Hepatocyte (in vitro differentiated cells): Measurements from ENCODE around the gene PEX11B. TPM values are rescaled to one million over a fixed set of nuclear protein-coding genes. Genes with fewer than 3 reads are reported as not detected.
A peak's percentile ranks its signal among the peaks of the same experiment; 100 is the strongest.

Experiments
- DNase-seq: peaks from one replicate; pipeline ENCODE4 v3.0.0-alpha.2; 2016; ENCODE audit warnings: low spot score
- H2AFZ ChIP-seq: fragments of 200-600 bp; sonication (generic); 2 replicates; pipeline ENCODE4 v1.6.0; 2016; ENCODE audit warnings: antibody characterized with exemption, mild to moderate bottlenecking
- H3K27ac ChIP-seq: fragments of 200-600 bp; sonication (generic); 2 replicates; pipeline ENCODE4 v1.5.1; 2016; ENCODE audit warnings: mild to moderate bottlenecking
- H3K27me3 ChIP-seq: fragments of 200-600 bp; sonication (generic); 2 replicates; pipeline ENCODE4 v1.6.1; 2016
- H3K36me3 ChIP-seq: fragments of 200-600 bp; sonication (generic); replicated peaks from 2 replicates; pipeline ENCODE4 v1.5.1; 2016; ENCODE audit warnings: low read depth; ENCODE audit not compliant: insufficient read depth
- H3K4me1 ChIP-seq: fragments of 200-600 bp; sonication (generic); 2 replicates; pipeline ENCODE4 v1.5.1; 2016; ENCODE audit warnings: mild to moderate bottlenecking, moderate library complexity; ENCODE audit not compliant: insufficient read depth
- H3K4me2 ChIP-seq: fragments of 200-600 bp; sonication (generic); 2 replicates; pipeline ENCODE4 v1.6.0; 2016
- H3K4me3 ChIP-seq: fragments of 200-600 bp; sonication (generic); 2 replicates; pipeline ENCODE4 v1.5.1; 2016; ENCODE audit warnings: mild to moderate bottlenecking
- H3K79me2 ChIP-seq: fragments of 200-600 bp; sonication (generic); 2 replicates; pipeline ENCODE4 v1.6.0; 2017; ENCODE audit warnings: mild to moderate bottlenecking
- H3K9me2 ChIP-seq: fragments of 200-600 bp; sonication (generic); replicated peaks from 2 replicates; pipeline ENCODE4 v1.6.0; 2017; ENCODE audit warnings: mild to moderate bottlenecking; ENCODE audit not compliant: insufficient read depth
- H3K9me3 ChIP-seq: fragments of 200-600 bp; sonication (generic); 2 replicates; pipeline ENCODE4 v1.5.1; 2016; ENCODE audit warnings: low read depth, mild to moderate bottlenecking
- H4K20me1 ChIP-seq: fragments of 200-600 bp; sonication (generic); 2 replicates; pipeline ENCODE4 v1.6.0; 2016; ENCODE audit warnings: mild to moderate bottlenecking; ENCODE audit not compliant: insufficient read depth, poor library complexity, severe bottlenecking
- CTCF ChIP-seq: fragments of 200-600 bp; sonication (generic); IDR thresholded peaks from 2 replicates; pipeline ENCODE4 v1.5.1; 2016; ENCODE audit warnings: antibody characterized with exemption, mild to moderate bottlenecking; ENCODE audit not compliant: poor library complexity
- EZH2 ChIP-seq: fragments of 200-600 bp; sonication (generic); IDR thresholded peaks from 2 replicates; pipeline ENCODE4 v1.6.1; 2016; ENCODE audit warnings: antibody characterized with exemption, mild to moderate bottlenecking, borderline replicate concordance
- EZH2phosphoT487 ChIP-seq: fragments of 200-600 bp; sonication (generic); IDR thresholded peaks from one replicate; pipeline ENCODE4 v1.6.1; 2018; ENCODE audit warnings: antibody characterized with exemption, mild to moderate bottlenecking, low read depth, moderate library complexity; ENCODE audit not compliant: unreplicated experiment, severe bottlenecking
- WGBS: methylation state at CpG from one replicate; pipeline ENCODE4 v1.1.6; 2016; ENCODE audit warnings: low lambda C conversion rate; ENCODE audit errors: missing lambda C conversion rate; 5-methylcytosine and 5-hydroxymethylcytosine counted together
- polyA plus RNA-seq: library from polyadenylated mRNA; unstranded; fragments of >200 nt; fragmentation: Nextera tagmentation; extraction: Ambion mirVana; gene quantifications from 2 replicates; pipeline ENCODE4 v1.2.1, GENCODE V29; 2016
- total RNA-seq: library from RNA; depleted of rRNA; stranded (reverse); fragments of >200 nt; gene quantifications from 2 replicates; pipeline ENCODE4 v1.2.3, GENCODE V29; 2014

PEX11B gene
- total and polyA plus RNA-seq, 2 experiments from 2014 or later, result 28.1 to 30.4 TPM

- Histone ChIP-seq H3K4me2 (peak overlapping the region; percentile 97), H3K79me2 (peaks cover 19% of the 10 kb centered on the region), H3K27me3 (no peaks in the 10 kb centered on the region), H3K9me2 (no peaks in the 10 kb centered on the region), H3K9me3 (no peaks in the 10 kb centered on the region), H4K20me1 (no peaks in the 10 kb centered on the region), H3K4me1 (peaks cover 20% of the 10 kb centered on the region), H2AFZ (peak overlapping the region; percentile 30), H3K36me3 (no peaks in the 10 kb centered on the region), H3K27ac (no peak overlapping the region), H3K4me3 (peak overlapping the region; percentile 19)
- TF ChIP-seq CTCF, result no peak
- TF ChIP-seq EZH2phosphoT487, result no peak
- no peak for TF ChIP-seq EZH2
- WGBS, result 88% methylated on average over 5 of the region's 5 CpGs
- no peak for DNase-seq
These were observed 922 bp downstream of the PEX11B start for GRCh38 chr1:145917595-145917994.

GRCh38 chr1:145916745-145917144, 1.8 kb downstream of the PEX11B start:
- Histone ChIP-seq H3K27ac (no peak overlapping the region), H3K9me2 (no peaks in the 10 kb centered on the region), H3K27me3 (no peaks in the 10 kb centered on the region), H3K4me1 (peaks cover 20% of the 10 kb centered on the region), H3K4me3 (no peak overlapping the region), H3K4me2 (peak overlapping the region; percentile 97), H3K9me3 (no peaks in the 10 kb centered on the region), H3K79me2 (peaks cover 19% of the 10 kb centered on the region), H2AFZ (no peak overlapping the region), H4K20me1 (no peaks in the 10 kb centered on the region), H3K36me3 (no peaks in the 10 kb centered on the region)
- no peak for DNase-seq
- TF ChIP-seq EZH2phosphoT487 (no peak), EZH2 (no peak), CTCF (no peak)
- WGBS, result 76% methylated on average over 5 of the region's 5 CpGs

GRCh38 chr1:145912128-145912641, 6.3 kb downstream of the PEX11B start:
- peaks cover 10% of the 10 kb centered on the region for H3K79me2 ChIP-seq
- H3K36me3 ChIP-seq, result no peaks in the 10 kb centered on the region
- TF ChIP-seq EZH2 (no peak), CTCF (no peak), EZH2phosphoT487 (no peak)
- H3K9me2 ChIP-seq, result no peaks in the 10 kb centered on the region
- no peak overlapping the region for H3K4me2 ChIP-seq
- H3K27ac ChIP-seq, result no peak overlapping the region
- no peaks in the 10 kb centered on the region for H3K27me3 ChIP-seq
- no peak overlapping the region for H2AFZ ChIP-seq
- peaks cover under 1% of the 10 kb centered on the region for H3K4me1 ChIP-seq
- no peak overlapping the region for H3K4me3 ChIP-seq
- DNase-seq, result no peak
- H3K9me3 ChIP-seq, result no peaks in the 10 kb centered on the region
- H4K20me1 ChIP-seq, result no peaks in the 10 kb centered on the region
- 93% methylated on average over 11 of the region's 11 CpGs for WGBS
